NCI-H2081 treated with DMSO at 0.1 percent for 48 hours (cell line): ENCODE results near the gene LYSMD3.
"Not testable (repeated sequence)": the region's sequence is repeated elsewhere in the genome, so short reads cannot be mapped to it uniquely, and the experiment has no call there.

Experiments
- DNase-seq: peaks from one replicate; lab custom pipeline; 2025; lab: John Stamatoyannopoulos, UW

LYSMD3 gene

DNA sequence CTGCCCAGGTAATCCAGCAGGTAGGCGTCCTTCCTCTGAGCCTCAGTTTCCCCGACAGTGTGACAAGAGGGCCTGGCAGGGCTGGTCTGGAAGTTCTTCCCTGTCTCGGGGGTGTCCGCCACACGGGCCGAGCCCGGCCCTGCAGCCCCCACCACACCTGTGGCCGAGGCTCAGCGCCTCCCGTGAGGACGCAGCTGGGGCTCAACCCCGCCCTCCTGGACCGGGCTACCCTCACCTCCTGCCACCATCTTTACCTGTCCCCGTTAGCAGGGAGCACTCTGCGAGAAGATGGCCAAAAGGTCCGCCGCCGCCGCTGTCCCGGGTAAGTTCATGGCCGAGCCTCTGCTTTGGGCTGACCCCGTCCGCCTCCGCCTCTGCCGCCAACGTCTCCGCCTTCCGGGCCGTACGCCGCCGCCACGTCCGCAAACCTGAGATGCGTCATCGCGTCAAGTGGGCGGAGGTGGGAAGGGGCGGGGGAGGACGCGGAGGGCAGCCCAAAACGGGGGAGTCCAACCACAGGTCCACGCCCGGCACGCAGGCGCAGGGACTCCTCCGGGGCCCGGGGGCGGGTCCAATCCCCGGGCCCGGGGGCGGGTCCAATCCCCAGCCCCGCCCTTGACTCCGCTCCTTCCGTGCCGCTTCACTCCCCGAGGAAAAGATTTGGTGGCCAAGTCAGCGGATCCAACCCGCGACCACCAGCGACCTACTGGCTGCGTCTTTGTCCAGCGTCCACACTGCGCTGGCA lies at the start of gene LYSMD3:
Gene LYSMD3, minus strand, starts transcription at position 391 of the 745 bp plus-strand sequence. CDS start 4,295 bp downstream, outside the sequence.
- DNase-seq, result no peak

DNA sequence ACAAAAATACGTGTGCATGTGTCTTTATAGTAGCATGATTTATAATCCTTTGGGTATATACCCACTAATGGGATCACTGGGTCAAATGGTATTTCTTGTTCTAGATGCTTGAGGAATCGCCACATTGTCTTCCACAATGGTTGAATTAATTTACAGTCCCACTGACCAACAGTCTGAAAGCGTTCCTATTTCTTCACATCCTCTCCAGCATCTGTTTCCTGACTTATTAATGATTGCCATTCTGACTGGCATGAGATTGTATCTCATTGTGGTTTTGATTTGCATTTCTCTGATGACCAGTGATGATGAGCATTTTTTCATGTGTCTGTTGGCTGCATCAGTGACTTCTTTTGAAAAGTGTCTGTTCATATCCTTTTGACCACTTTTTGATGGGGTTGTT lies 47.2 kb upstream of the LYSMD3 start:
- not testable (repeated sequence) for DNase-seq

DNA sequence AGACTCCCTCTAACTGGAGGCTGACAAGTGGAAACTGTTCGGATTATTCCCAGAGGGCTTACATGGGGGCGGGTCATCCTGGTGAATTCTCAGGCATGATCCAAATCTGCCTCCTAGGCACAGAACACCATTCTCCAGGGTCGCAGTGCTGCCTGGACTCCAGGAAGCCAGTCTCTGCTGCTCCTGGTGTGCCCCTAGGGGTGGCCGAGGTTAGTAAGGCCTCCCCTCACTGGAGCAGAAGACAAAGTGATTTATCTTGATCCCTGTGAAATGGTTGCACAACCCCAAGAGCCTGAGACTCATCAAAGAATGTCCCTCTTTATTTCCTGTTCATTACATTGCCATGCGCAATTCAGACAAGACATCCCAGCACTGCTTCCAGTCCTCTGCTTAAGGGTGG lies 46.3 kb upstream of the LYSMD3 start:
- DNase-seq, result no peak

DNA sequence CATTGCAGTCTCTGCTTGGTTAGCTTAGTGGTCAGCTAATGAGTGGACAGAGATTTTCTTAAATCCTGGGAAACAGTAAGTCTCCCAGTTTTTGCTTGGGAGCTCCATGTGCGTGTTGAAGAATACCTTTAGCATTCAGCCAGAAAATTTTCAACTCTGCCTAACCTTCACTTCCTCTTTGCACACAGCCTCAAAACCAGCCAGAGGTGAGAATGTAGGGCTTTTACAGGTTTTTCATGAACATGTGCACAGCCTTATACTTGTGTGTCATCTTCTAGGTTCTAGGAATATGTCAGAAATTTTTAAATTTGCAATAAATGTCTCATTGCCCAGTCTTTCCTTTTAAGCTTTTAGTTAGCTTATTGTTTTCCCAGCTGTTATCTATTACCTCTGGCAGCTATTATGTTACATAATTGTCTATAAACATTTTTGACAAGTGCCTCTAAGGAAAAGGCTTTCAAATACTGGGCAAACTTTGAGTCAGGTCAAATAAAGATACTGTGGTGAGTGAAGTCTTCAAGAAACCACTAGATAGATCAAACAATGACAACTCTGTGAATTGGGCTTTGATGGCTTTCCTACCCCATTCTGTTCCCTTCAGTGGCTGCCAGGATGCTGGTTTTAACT lies 41.9 kb upstream of the LYSMD3 start:
- DNase-seq, result no peak

DNA sequence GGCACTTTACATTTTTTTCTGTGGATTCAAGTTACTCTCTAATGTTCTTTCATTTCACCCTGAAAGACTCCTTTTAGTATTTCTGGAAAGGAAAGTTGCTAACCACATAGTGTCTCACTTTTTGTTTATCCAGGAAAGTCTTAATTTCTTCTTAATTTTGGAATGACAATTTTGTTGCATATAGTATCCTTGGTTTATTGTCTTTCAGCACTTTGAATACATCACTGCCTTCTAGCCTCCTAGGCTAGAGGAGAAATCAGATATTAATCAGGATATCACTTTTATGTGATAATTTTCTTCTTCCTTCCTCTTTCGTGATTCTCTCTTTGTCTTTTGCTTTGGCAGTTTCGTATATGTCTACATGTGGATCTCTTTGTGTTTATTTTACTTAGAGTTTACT lies 40.6 kb upstream of the LYSMD3 start:
- DNase-seq, result no peak

DNA sequence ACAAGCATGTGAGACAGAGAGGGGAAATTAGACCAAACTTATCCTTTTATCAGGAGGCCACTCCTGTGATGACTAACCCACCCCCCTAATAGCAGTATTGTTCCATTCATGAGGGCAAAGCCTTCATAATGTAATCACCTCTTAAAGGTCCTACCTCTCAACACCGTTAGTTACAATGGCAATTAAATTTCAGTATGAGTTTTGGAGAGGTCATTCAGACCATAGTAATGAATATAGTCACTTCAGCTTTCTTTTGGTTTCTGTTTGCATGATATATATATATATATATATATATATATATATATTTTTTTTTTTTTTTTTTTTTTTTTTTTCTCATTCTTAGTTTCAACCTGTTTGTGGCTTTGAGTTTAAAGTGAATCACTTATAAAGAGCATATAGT lies 39.7 kb upstream of the LYSMD3 start:
- DNase-seq, result no peak

DNA sequence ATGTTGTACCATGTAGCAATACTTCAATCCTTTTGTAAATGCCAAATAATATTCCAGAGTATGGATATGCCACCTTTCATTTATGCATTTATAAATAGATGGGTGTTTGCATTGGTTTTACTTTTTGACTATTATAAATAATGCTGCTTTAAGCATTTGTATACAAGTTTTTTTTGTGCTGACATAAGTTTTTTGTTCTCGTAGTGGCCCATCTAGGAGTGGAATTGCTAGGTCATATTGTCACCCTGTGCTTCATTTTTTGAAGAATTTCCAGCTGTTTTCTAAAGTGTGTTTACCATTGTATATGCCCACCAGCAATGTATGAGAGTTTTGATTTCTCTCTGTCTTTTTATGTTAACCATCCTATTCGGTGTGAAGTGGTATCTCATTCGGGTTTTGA lies 36.1 kb upstream of the LYSMD3 start:
- DNase-seq, result no peak

DNA sequence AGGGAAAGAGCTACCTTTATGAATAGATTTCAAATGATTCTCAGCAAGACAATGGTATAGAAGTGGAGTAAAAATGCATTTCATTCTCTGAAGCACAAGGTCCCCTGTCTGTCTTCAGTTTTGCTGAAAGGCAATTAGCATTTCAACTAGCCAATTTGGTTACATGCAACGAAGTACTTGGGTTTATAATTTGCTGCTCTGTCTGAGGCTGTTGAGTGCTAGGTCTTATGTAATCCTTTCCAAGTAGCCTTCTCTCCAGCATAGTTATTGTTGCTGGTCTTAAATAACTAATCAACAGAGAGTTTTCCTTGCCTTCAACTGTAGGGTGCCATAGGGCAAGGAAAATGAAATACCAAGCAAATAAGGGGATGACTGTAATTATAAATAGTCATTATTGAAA lies 33.7 kb upstream of the LYSMD3 start:
- no peak for DNase-seq

DNA sequence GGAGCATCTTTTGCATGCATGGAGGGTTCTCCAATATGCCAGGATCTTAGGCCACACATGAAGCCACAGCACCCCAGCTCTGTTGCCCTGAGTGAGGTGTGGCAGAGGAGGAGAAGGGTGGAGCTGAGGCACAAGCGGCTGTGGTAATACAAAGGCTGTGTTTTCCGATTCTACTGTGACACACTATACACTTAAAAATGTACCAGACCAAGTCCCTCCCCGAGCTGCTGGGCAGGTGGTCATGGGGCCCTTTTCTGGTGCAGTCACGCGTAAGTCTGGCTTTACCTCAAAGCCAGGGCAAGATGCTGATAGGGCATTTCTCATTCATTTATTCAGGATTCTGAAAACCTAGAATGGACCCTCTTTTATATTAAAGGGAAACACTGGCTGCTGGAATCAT lies 33.0 kb upstream of the LYSMD3 start:
- DNase-seq, result no peak

DNA sequence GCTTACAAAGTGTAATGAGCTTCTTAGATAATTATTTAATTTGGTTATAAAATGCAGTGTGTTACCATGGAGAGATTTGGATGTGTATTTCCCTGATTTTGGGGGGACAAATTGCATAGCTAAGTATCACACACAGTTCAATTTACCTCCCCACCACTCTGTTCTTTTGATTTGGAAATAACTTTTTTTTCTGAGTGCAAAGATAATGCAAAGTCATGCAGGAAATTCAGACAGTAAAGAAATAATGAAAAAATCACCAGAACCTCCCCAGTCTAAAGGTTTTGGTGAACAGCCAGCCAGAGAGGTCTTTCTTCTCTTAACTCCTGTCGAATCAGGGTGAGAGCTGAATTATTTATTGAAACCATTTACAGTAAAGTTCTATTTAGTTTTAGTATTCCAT lies 32.4 kb upstream of the LYSMD3 start:
- no peak for DNase-seq

DNA sequence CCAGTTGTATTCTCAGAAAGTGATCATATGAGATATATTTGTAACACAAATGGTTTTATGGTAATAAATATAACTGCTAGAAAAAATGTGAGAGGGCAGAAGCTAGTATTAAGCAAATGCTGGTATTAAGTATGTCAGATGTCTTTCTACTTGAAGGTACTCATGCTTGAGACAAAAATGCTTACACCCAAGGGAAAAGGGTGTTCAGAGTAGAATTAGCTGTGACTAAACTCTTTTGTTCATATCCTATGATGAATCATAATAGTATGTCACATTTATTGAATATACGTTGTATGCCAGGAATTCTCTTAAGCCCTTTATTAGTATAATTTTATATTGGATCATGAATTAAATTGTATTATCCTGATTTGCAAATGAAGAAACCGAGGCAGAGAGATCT lies 31.4 kb upstream of the LYSMD3 start:
- DNase-seq, result no peak

DNA sequence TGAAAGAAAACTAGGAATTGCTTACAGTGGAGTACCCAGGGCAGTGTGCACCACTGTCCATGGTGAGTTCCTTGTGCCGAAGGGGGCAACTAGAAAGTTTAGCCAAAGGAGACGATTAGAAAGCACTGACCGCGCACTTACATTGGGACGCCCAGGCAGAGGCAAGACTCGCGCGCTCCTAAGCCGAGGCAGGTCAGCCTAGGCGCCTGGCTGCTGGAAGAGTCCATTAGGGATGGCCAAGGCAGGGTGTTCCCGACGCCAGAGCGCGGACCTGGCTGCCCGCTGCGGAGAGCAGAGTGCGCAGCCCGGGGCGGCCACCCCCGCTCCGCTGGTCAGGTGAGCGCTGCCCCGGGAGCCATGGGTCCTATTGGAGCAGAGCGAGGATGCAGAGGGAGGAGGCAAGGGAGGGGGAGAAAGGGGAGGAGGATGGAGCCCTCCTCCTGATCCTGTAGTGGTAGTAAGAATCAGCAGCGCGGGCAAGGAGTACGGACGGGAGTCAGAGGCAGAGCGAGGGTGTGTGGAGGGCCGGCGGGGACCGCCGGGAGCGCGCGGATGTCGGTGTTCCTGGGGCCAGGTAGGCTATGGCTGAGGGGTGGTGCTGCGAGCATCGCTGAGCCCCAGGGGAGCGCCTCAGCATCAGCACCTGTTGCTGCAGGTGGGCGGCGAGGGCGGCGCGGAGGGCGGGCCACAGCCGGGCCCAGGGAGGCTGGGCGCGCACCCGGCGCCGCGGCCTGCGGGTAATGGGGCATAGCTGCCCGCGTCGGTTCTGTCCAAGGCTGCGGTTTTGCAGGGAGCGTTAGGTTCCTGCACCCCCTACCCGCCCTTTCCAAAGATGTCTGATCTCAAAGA lies 29.2 kb upstream of the LYSMD3 start, which contains the start of gene ADGRV1:
Gene ADGRV1, plus strand, starts transcription at position 454 of the 849 bp plus-strand sequence. Its CDS starts 99 bp downstream, at position 553.
- peak; percentile 63 for DNase-seq

DNA sequence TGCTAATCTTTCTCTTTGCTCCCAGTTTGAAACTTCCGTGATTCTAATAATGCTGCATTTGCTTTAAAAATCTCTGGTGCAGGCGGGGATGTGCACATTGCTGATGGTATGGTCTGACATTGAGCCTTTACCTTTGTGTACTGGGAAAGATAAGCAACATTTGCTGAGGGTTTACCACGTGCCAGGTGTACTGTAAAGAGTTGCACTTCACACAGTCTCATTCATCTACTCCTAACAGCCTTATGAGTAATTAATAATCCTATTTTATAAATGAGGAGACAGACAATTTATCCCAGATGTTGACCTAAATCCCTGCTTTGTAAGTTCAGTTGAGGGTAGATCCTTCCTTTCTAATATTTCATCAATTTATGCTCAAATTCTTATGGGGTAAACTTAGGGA lies 28.5 kb upstream of the LYSMD3 start:
- DNase-seq, result no peak

DNA sequence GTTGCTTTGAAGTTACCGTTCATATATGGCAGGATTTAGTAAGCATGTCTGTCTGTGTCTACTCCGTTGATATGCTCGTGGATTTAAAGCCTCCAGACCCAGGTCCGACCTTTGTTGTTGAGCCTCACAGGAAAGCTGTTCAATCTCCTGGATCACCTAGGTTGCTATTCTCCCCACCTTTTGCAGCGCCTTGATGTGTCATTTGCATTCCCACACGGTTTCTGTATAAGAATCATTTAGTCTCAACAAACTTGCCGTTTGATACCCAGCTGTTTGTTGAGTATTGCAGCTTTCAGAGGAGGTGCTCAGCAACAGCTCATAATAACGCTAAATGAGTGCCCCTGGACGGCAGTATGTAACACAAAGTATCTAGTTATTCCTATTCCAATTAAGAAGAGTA lies 28.0 kb upstream of the LYSMD3 start:
- DNase-seq, result no peak

DNA sequence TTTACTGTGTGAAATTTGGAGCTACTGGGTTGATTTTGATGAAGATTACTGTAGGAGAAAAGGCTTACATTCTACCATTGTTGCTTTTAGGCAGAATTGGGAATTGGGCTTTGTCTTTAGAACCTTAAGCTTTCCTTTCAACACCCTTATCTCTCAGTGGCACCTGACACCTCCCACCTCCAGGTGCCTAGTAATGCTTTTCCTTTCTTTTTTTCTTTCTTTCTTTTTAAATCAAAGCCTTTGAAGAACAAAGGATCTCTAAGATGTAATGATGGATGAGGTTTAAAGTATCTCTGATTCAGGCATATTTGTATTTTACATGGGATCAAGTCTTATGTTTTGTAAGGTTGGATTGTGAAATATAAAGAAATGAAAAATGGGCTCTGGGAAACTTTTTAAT lies 26.3 kb upstream of the LYSMD3 start:
- no peak for DNase-seq

DNA sequence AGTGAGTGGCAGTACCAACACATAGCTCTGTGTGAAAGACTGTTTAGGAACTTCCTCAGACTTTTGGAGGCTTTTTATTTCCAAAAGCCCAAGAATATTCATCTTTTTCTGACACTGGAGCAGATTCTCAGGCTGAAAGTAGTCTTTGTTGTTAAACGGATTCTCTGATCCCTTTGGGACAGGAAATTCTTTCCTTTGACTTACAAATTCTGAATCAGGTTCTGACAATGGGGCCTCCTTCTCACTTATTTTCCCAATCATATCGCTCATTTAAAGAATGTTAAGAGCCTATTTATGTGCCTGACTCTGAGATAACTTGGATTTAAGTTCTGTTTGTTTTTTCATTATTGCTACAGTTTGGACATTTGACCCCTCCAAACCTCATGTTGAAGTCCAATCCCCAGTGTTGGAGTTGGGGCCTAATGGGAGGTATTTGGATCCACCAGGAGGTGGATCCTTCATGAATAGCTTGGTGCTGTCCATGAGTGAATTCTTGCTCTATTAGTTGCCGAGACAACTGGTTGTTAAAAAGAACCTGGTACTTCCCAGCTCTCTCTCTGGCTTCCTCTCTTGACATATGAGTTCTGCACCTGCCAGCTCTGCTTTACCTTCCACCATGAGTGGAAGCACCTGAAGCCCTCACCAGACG lies 25.1 kb upstream of the LYSMD3 start:
- DNase-seq, result no peak

DNA sequence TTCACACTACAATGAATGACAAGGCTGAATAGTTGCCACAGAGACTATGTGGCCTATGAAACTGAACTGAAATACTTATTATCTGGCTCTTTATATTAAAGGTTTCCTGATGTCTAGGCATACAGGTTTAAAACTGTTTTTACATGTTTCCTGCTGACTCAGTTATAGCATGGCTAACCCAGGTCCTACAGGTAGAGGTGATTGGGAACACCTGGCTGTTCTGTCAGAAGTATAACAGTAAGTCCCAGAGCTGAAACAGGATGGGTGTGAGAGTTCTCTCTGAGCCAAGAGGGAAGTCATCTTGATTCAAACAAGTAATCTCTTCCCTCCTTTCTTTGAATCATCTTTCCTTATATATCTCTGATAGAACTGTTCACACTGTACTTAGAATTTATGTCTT lies 24.3 kb upstream of the LYSMD3 start:
- no peak for DNase-seq

DNA sequence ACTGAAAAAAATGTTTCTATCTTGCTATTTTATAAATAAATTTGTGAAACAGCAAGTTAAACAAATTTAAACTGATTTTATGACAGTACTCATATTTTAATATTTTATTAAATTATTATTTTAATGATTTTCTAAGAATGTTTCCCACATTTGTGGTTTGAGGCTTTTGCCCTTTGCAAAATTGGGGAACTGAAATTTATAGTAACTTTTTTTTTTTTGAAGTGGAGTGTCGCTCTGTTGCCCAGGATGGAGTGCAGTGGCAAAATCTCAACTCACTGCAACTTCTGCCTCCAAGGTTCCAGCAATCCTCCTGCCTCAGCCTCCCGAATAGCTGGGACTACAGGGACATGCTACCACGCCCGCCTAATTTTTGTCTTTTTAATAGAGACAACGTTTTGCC lies 22.0 kb upstream of the LYSMD3 start:
- no peak for DNase-seq

DNA sequence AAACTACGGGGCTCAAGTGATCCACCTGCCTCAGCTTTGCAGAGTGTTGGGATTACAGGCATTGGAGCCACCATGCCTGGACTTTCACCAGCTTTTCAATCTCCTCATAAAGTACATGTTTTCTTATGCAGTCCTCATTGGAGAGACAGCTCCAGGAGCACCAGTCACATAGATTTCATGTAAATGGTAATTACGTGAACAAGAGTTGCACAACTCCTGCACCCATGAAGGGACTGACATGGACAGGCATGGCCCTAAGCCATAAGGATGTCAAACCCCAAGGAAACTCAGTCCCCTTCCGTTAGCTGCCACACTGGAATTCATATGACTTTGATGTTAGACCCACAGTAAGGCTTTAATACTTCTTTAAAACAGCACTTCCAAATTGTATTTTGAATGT lies 21.6 kb upstream of the LYSMD3 start:
- DNase-seq, result no peak

DNA sequence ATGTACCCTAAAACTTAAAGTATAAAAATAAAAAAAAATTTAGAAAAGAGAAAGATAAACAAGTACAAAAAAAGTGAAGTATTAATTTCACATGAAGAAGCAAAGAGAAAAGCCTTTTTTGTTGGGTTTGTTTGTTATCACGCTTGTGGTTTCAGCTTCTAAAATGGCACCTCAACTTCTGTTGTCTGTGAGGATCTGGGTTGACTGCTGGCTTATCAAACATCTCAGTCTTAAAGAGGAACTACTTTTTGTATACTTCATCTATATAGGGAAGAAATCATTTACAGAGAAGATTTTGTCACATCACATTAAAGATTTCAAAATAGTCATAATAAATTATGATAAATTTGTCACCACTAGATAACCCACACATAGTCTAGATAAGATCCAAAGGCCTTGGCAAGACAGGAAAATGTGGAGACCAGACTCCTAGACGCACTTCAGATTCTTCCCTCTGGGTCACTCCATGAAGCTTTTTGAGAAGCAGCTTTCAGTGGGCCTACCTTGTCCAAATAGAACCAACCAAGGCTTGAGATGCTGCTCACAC lies 20.4 kb upstream of the LYSMD3 start:
- DNase-seq, result no peak

DNA sequence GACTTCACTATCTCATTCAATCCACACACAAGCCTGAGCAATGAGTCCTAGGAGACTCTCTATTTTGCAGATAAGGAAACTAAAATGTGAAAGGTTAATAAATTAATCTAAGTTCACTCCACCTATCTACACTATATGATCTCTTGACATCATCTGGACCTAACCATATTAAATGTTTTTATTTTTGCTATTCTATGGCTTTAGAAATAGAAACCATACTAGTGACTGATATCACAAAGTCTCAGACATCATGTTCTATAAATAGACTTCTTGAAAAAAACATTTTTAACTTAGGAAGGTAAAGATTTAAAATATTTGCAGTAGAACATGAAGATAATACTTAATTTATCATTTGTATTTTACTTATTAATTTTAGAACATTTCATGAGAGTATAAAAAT lies 19.8 kb upstream of the LYSMD3 start:
- no peak for DNase-seq

DNA sequence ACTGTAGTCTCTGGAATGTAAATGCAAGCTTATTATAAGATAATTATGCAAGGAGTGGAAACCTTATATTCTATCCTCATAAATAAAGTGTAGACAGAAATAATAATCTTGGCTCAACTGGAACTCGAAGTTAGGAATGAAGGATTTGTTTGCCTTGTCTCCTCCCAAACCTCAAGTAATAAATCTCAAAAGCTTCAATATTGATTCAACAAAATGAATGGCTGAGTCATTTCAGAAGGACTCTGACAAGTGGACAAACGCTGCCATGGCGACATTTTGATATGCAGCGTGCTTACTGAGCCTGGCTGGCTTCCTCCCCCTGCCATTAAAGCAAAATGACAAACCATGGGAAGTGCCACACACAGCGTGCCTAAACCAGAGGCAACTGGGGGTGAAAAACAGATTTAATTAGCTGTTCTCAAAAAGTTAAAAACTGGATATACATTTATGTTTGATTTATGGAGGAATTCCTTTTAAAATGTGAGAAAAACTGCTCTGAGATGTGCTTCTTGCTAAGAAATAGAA lies 18.7 kb upstream of the LYSMD3 start:
- no peak for DNase-seq
